Stimulated activated CD4-positive, alpha-beta T cell treated with anti-CD3 and anti-CD28 coated beads, TNF-alpha, amount 100 ng/mL, for 24 hours (primary cell): Measurements from ENCODE around the gene DYNC2I2.
"Not testable (repeated sequence)": the region's sequence is repeated elsewhere in the genome, so short reads cannot be mapped to it uniquely, and the experiment has no call there.

Source experiments
- DNase-seq, 3 experiments: peaks; one replicate each; pipeline ENCODE4 v3.0.0-alpha.2; 2020; ENCODE audit warnings: low read depth in 3 of 3

DYNC2I2 gene

GRCh38 chr9:128685636-128686489, 29.2 kb upstream of the DYNC2I2 start:
- DNase-seq, result peak in 2 of 3 experiments; percentile 20 to 29

GRCh38 chr9:128684325-128685199, 27.9 kb upstream of the DYNC2I2 start:
- peak in 2 of 3 experiments; percentile 52 to 77 for DNase-seq

- no peak for DNase-seq
Observed at GRCh38 chr9:128684065-128684324, 27.3 kb upstream of the DYNC2I2 start.

- peak in 1 of 3 experiments; percentile 36 for DNase-seq
Observed at GRCh38 chr9:128683340-128684064, 26.9 kb upstream of the DYNC2I2 start.

GRCh38 chr9:128677794-128678193, 21.1 kb upstream of the DYNC2I2 start:
- no peak for DNase-seq

GRCh38 chr9:128675382-128675781, 18.7 kb upstream of the DYNC2I2 start:
- no peak for DNase-seq

GRCh38 chr9:128669786-128670185, 13.1 kb upstream of the DYNC2I2 start:
- DNase-seq, result no peak

GRCh38 chr9:128666481-128666941, 9.9 kb upstream of the DYNC2I2 start:
- DNase-seq, result not testable (repeated sequence)

- DNase-seq, result no peak
Observed at GRCh38 chr9:128657796-128658195, 1.1 kb upstream of the DYNC2I2 start.

GRCh38 chr9:128657344-128657704, 677 bp upstream of the DYNC2I2 start:
- no peak for DNase-seq

- no peak for DNase-seq
Observed at GRCh38 chr9:128654481-128654880, 2.2 kb downstream of the DYNC2I2 start.

- no peak for DNase-seq
Observed at GRCh38 chr9:128653908-128654307, 2.7 kb downstream of the DYNC2I2 start.

- no peak for DNase-seq
Observed at GRCh38 chr9:128651798-128652197, 4.8 kb downstream of the DYNC2I2 start.

GRCh38 chr9:128648206-128648605, 8.4 kb downstream of the DYNC2I2 start:
- DNase-seq, result peak; percentile 30 to 68 (median 46)

- no peak for DNase-seq
Observed at GRCh38 chr9:128643519-128644300, 12.9 kb downstream of the DYNC2I2 start.

GRCh38 chr9:128642675-128643245, 13.9 kb downstream of the DYNC2I2 start:
- no peak for DNase-seq

- no peak for DNase-seq
Observed at GRCh38 chr9:128640603-128641002, 16.0 kb downstream of the DYNC2I2 start.

GRCh38 chr9:128638580-128638979, 18.1 kb downstream of the DYNC2I2 start:
- no peak for DNase-seq

GRCh38 chr9:128637656-128638055, 19.0 kb downstream of the DYNC2I2 start:
- no peak for DNase-seq

- DNase-seq, result no peak
Observed at GRCh38 chr9:128636556-128637530, 19.8 kb downstream of the DYNC2I2 start.
